Chondrocyte (in vitro differentiated cells): Measurements from ENCODE around the gene FN3K. TPM values are rescaled to one million over a fixed set of nuclear protein-coding genes. Genes with fewer than 3 reads are reported as not detected.
"Not testable (repeated sequence)": the region's sequence is repeated elsewhere in the genome, so short reads cannot be mapped to it uniquely, and the experiment has no call there.

Experiments used
- DNase-seq: peaks from one replicate; pipeline ENCODE4 v3.0.0; 2021; ENCODE audit warnings: mixed read lengths, low spot score
- H3K27ac Mint-ChIP-seq: one replicate; pipeline ENCODE4 v1.8.0; 2021; ENCODE audit warnings: mild to moderate bottlenecking, moderate library complexity, mixed read lengths; ENCODE audit not compliant: unreplicated experiment
- H3K27me3 Mint-ChIP-seq: 2 replicates; pipeline ENCODE4 v1.8.0; 2021; ENCODE audit warnings: low read depth, mixed read lengths
- H3K36me3 Mint-ChIP-seq: 2 replicates; pipeline ENCODE4 v1.8.0; 2021; ENCODE audit warnings: low read depth, mixed read lengths
- H3K4me1 Mint-ChIP-seq: 2 replicates; pipeline ENCODE4 v1.8.0; 2021; ENCODE audit warnings: low read depth, mild to moderate bottlenecking, mixed read lengths
- H3K4me3 Mint-ChIP-seq: one replicate; pipeline ENCODE4 v1.8.0; 2021; ENCODE audit warnings: mild to moderate bottlenecking, moderate library complexity, mixed read lengths; ENCODE audit not compliant: unreplicated experiment
- H3K9me3 Mint-ChIP-seq: 2 replicates; pipeline ENCODE4 v1.8.0; 2021; ENCODE audit warnings: low read depth, mixed read lengths
- total RNA-seq: library from RNA; stranded (reverse); gene quantifications from 3 replicates; pipeline ENCODE4 v1.2.1, GENCODE V29; 2021
- TF ChIP-seq, protein P1 (sequence below): fragments of 200-600 bp; sonication (generic); IDR thresholded peaks from 2 replicates; pipeline ENCODE4 v1.5.0; 2021; ENCODE audit warnings: antibody characterized with exemption, mild to moderate bottlenecking, moderate library complexity

FN3K gene
- total RNA-seq, 1 donor from 2014 or later = 19.0 TPM

DNA sequence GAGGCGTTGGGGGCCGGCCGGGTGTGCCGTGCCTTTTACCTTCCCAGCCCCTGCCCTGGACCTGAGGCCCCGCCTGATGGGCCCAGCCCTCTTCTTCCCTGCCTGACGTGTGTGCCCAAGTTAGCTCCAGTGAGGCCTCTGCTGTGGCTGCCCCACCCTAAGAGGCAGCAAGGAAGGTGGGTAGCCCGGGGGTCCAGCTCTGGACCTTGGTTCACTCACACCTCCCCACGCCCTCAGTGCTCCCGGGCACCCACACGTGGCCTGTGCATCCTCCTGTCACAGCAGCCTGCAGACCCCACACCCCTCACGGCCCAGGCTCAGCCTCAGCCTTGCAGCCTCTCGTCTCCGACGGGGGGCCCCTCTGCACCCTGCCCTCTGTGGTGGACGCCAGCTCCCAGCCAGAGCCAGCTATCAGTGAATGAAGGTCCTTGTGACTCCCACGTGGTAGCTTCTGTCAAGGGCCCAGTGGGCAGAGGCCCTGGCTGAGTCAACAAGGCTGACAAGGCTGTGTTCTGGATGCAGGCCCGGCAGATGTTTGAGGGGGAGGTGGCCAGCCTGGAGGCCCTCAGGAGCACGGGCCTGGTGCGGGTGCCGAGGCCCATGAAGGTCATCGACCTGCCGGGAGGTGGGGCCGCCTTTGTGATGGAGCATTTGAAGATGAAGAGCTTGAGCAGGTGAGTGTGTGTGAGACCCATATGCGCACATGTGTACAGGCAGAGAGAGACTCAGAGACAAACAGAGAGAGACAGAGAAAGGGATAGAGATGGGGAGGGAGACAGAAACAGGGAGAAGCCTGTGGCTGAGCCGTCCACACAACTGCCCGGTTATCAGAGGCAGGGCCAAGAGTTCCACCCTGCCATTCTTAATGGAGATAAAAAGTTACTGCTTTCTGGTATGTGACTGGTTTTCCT lies 2.8 kb downstream of the FN3K start:
- no peaks in the 10 kb centered on the region for H3K27me3 Mint-ChIP-seq
- TF ChIP-seq, protein P1, sequence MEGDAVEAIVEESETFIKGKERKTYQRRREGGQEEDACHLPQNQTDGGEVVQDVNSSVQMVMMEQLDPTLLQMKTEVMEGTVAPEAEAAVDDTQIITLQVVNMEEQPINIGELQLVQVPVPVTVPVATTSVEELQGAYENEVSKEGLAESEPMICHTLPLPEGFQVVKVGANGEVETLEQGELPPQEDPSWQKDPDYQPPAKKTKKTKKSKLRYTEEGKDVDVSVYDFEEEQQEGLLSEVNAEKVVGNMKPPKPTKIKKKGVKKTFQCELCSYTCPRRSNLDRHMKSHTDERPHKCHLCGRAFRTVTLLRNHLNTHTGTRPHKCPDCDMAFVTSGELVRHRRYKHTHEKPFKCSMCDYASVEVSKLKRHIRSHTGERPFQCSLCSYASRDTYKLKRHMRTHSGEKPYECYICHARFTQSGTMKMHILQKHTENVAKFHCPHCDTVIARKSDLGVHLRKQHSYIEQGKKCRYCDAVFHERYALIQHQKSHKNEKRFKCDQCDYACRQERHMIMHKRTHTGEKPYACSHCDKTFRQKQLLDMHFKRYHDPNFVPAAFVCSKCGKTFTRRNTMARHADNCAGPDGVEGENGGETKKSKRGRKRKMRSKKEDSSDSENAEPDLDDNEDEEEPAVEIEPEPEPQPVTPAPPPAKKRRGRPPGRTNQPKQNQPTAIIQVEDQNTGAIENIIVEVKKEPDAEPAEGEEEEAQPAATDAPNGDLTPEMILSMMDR = no peak
- H3K9me3 Mint-ChIP-seq = peaks cover 11% of the 10 kb centered on the region
- no peak for DNase-seq
- no peak overlapping the region for H3K4me3 Mint-ChIP-seq
- H3K36me3 Mint-ChIP-seq = peaks cover 35% of the 10 kb centered on the region
- peaks cover 9% of the 10 kb centered on the region for H3K4me1 Mint-ChIP-seq
- H3K27ac Mint-ChIP-seq = no peak overlapping the region

DNA sequence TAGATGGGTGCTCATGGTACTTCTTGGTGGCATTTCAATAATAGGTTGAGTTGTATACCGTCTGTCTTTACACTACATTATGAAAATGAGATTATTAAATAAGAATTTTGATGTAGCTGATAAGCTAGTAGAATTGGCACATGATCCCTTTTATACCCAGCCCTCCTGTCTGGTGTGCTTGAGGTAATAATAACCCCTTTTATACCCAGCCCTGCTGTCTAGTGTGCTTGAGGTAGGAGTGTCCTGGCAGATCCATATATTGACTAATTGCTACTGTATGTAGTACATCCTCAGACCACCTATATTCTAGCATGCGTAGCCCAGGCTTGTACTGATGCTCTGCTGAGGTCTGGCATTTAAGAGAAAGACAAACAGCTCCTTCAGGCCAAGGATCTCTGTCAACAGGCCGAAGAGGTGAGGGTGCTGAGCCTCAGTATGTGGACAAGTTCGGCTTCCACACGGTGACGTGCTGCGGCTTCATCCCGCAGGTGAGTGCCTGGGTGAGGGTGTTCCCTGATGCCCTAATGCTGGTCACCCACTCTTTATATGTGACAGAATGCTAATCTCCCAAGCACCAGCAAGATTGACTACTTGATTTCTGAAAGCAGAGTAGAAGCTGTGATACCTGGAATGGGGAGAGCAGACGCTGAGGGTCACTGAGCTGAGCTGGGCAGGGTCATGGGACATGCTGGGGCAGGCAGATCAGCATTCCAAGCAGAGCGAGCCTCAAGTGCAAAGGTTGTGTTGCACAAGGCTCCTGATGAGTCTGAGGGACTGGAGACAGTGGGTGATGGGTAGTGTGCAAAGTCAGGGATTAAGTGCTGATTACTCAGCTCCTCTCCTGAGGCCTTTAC lies 5.7 kb downstream of the FN3K start:
- Mint-ChIP-seq H3K4me1 (peaks cover 3% of the 10 kb centered on the region), H3K27ac (no peak overlapping the region), H3K27me3 (no peaks in the 10 kb centered on the region), H3K4me3 (no peak overlapping the region), H3K9me3 (peaks cover 17% of the 10 kb centered on the region), H3K36me3 (peaks cover 34% of the 10 kb centered on the region)
- DNase-seq = no peak
- TF ChIP-seq, protein P1 = no peak

DNA sequence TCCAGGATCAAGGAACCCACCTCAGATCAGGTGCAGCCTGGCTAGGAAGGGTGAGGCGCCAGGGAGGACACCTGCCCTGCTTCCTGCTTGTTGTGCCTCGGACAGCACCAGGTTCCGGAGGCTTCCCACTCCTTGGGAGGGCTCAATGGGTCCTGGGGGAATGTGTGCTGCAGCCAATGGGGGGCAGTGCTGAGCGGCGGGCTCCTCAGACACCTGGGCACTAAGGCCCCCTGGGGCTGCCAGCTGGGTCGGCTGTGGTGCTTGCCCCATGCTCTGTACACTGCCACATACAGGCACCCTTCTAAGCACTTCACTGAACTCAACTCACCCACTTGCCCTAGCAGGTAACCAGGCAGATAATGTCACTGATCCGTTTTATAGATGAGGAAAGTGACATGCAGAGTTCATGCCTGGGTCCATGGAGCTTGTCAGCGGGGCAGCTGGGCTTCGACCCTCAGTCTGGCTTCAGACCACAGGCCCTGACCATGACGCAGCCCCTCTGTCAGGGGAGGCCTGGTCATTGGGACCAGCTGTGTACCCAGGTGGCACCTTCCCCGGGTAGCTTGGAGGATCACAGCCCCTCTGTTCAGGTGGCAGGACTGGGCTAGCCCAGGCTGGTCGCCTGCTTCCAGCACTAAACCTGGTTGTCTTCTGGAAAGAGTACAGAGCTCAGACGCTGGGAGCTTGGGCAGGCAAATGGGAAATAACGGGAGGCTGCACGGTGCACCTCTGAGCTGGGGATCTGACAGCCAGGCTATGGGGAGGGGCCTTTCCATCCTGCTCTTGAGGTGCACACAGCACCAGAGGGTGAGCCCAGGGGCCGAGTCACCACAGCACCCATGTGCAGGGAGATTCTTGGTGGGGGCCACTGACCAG lies 8.2 kb downstream of the FN3K start:
- no peak overlapping the region for H3K4me3 Mint-ChIP-seq
- TF ChIP-seq, protein P1 = no peak
- peaks cover 36% of the 10 kb centered on the region for H3K36me3 Mint-ChIP-seq
- H3K9me3 Mint-ChIP-seq = peaks cover 23% of the 10 kb centered on the region
- H3K4me1 Mint-ChIP-seq = no peaks in the 10 kb centered on the region
- H3K27ac Mint-ChIP-seq = no peak overlapping the region
- no peaks in the 10 kb centered on the region for H3K27me3 Mint-ChIP-seq
- no peak for DNase-seq

DNA sequence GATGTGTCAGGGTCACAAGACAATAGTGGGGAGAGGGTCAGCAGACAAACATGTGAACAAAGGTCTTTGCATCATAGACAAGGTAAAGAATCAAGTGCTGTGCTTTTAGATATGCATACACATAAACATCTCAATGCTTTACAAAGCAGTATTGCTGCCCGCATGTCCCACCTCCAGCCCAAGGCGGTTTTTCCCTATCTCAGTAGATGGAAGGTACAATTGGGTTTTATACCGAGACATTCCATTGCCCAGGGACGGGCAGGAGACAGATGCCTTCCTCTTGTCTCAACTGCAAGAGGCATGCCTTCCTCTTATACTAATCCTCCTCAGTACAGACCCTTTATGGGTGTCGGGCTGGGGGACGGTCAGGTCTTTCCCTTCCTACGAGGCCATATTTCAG lies 9.3 kb downstream of the FN3K start:
- H3K27me3 Mint-ChIP-seq, H3K4me1 Mint-ChIP-seq, DNase-seq, H3K27ac Mint-ChIP-seq, H3K4me3 Mint-ChIP-seq: not testable (repeated sequence)
- Mint-ChIP-seq H3K9me3 (peaks cover 23% of the 10 kb centered on the region), H3K36me3 (peaks cover 35% of the 10 kb centered on the region)

DNA sequence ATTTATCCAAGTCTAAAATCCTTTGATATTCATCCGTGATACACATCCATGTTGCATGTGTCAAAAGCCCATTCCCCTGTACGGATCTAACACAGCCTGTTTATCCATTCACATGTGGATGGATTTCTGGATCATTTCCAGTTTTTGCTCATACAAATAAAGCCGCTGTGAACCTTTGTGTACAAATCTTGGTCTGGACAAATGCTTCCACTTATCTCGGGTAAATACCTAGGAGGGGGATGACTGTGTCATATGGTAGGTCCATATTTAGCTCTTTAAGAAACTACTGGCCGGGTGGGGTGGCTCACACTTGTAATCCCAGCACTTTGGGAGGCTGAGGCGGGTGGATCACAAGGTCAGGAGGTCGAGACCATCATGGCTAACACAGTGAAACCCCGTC lies 10.1 kb downstream of the FN3K start:
- H3K4me1 Mint-ChIP-seq = no peaks in the 10 kb centered on the region
- H3K27ac Mint-ChIP-seq = no peak overlapping the region
- H3K27me3 Mint-ChIP-seq = no peaks in the 10 kb centered on the region
- TF ChIP-seq, protein P1 = no peak
- H3K4me3 Mint-ChIP-seq = no peak overlapping the region
- H3K36me3 Mint-ChIP-seq = peaks cover 27% of the 10 kb centered on the region
- H3K9me3 Mint-ChIP-seq = peaks cover 21% of the 10 kb centered on the region
- no peak for DNase-seq
